GM12878 (cell line): ENCODE results near the gene CHST8.

Experiments
- EP300 ChIP-seq, 2 experiments: fragments of 150-350 bp in 1 of 2; IDR thresholded peaks; 2 replicates each; pipeline ENCODE4 v1.6.1; 2011 to 2012; ENCODE audit warnings: low read depth in 2 of 2, low read length in 2 of 2, borderline replicate concordance in 1 of 2, improper control_type of control experiment in 1 of 2, inconsistent platforms in 1 of 2; ENCODE audit not compliant: control insufficient read depth in 1 of 2
- EZH2 ChIP-seq: IDR thresholded peaks from 2 replicates; pipeline ENCODE4 v1.6.1; 2012; ENCODE audit warnings: low read depth, mild to moderate bottlenecking, control low read depth, inconsistent platforms, low read length, borderline replicate concordance; ENCODE audit not compliant: control insufficient read depth
- FOS ChIP-seq: IDR thresholded peaks from 3 replicates; pipeline ENCODE4 v1.6.1; 2011; ENCODE audit warnings: borderline replicate concordance; ENCODE audit not compliant: insufficient read length; ENCODE audit errors: extremely low read depth
- MXI1 ChIP-seq: fragments of 150-350 bp; IDR thresholded peaks from 2 replicates; pipeline ENCODE4 v1.6.1; 2011; ENCODE audit warnings: low read depth, mild to moderate bottlenecking, inconsistent platforms, low read length, improper control_type of control experiment
- NFYB ChIP-seq: IDR thresholded peaks from 2 replicates; pipeline ENCODE4 v1.6.1; 2011; ENCODE audit warnings: low read depth, mild to moderate bottlenecking, low read length, improper control_type of control experiment, moderate library complexity; ENCODE audit not compliant: insufficient read depth
- NRF1 ChIP-seq: conservative IDR thresholded peaks from 2 replicates; pipeline ENCODE4 v1.6.1; 2011; ENCODE audit warnings: mild to moderate bottlenecking, low read depth, low read length, improper control_type of control experiment
- SMC3 ChIP-seq: IDR thresholded peaks from 2 replicates; pipeline ENCODE4 v1.6.1; 2011; ENCODE audit warnings: low read length, improper control_type of control experiment, borderline replicate concordance
- ZNF274 ChIP-seq: IDR thresholded peaks from one replicate; pipeline ENCODE4 v1.8.0; 2011; ENCODE audit not compliant: insufficient read length, insufficient read depth
- TF ChIP-seq, protein P1 (sequence below): IDR thresholded peaks from 2 replicates; pipeline ENCODE4 v1.6.1; 2011; ENCODE audit warnings: low read depth, low read length, improper control_type of control experiment, borderline replicate concordance

DNA sequence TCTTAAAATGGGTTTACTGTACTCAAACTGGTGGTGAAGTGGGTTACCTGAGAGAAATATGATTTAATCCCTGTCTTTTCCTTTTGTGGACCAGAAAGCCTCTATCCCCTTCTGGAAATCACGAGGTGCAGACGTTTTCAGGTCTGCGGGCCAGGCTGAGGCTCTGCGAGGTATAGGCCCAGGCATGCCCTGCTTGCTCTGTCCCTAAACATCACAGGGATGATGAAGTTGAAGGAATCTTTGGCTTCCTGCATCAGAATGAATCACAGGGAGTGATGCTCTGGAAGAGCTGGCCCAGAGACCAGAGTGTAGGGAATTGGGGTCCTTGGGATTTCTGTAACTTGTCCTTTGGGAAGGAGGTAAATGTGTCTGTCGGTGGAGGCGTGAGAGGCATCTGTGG, 18.4 kb upstream of the CHST8 start:
- TF ChIP-seq, protein P1, sequence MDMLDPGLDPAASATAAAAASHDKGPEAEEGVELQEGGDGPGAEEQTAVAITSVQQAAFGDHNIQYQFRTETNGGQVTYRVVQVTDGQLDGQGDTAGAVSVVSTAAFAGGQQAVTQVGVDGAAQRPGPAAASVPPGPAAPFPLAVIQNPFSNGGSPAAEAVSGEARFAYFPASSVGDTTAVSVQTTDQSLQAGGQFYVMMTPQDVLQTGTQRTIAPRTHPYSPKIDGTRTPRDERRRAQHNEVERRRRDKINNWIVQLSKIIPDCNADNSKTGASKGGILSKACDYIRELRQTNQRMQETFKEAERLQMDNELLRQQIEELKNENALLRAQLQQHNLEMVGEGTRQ, result no peak
- TF ChIP-seq ZNF274, result no peak
- TF ChIP-seq EZH2, result no peak
- no peak for TF ChIP-seq NRF1
- no peak for TF ChIP-seq FOS
- TF ChIP-seq EP300 (IDR thresholded peaks at IDR 0.05; ENCODE audit: borderline replicate concordance in 1 of 2, control insufficient read depth in 1 of 2, low read depth in 2 of 2, low read length in 2 of 2), result no peak
- no peak for TF ChIP-seq SMC3
- TF ChIP-seq NFYB, result no peak
- TF ChIP-seq MXI1, result no peak
